ENCODE measurements around the gene C5orf47.
A peak's percentile ranks its signal among the peaks of the same experiment; 100 is the strongest.
"Not testable (repeated sequence)": the region's sequence is repeated elsewhere in the genome, so short reads cannot be mapped to it uniquely, and the experiment has no call there.

Gene C5orf47

GRCh38 chr5:174020069-174020927, 31.3 kb downstream of the C5orf47 start:
- peak; percentile 43 for DNase-seq (ENCODE audit: extremely low spot score)
- CTCF ChIA-PET: interaction anchor here (1.2 to 3.0 kb wide), 3 partner anchors 10 to 293 kb away, joined by 3 to 18 read pairs (median 3); no protein-coding TSS in a partner anchor
- POLR2A ChIA-PET: not testable (repeated sequence)

DNA sequence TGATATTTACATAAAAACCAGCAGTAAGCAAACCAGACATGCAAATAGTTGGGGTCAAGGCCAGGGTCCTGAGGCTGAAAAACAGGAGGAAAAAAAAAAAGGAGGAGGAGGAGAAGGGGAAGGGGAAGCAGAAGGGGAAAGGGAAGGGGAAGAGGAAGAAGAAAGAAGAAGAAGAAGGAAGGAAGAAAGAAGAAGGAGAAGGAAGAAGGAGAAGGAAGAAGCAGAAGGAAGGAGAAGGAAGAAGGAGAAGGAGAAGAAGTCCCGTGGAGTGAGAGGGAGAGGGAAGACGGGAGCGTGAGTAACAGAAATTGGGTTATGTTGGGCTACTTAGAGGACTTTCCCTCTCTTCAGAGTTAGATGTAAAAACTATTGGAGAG, 31.9 kb downstream of the C5orf47 start:
- DNase-seq (ENCODE audit: extremely low spot score): no peak
- ChIA-PET POLR2A (no interaction called here), CTCF (interaction anchor here (3.0 kb wide), 1 partner anchor 290 kb away, joined by 18 read pairs; no protein-coding TSS in a partner anchor)
- no peak for TF ChIP-seq CTCF (IDR thresholded peaks at IDR 0.05; ENCODE audit: control extremely low read depth, extremely low read depth, low read depth, missing control alignments)

More at GRCh38 chr5:174020069-174020927, 31.3 kb downstream of the C5orf47 start:
- TF ChIP-seq CTCF (IDR thresholded peaks at IDR 0.05; ENCODE audit: control extremely low read depth, extremely low read depth, low read depth, missing control alignments): peak; percentile 51

GRCh38 chr5:174022384-174023095, 33.6 kb downstream of the C5orf47 start:
- no peak for DNase-seq (ENCODE audit: extremely low spot score)
- ChIA-PET POLR2A (no interaction called here), CTCF (interaction anchor here (2.3 to 3.0 kb wide), 2 partner anchors 288 to 289 kb away, joined by 9 to 18 read pairs; no protein-coding TSS in a partner anchor)
- no peak for TF ChIP-seq CTCF (IDR thresholded peaks at IDR 0.05; ENCODE audit: control extremely low read depth, extremely low read depth, low read depth, missing control alignments)

GRCh38 chr5:174030286-174030685, 41.3 kb downstream of the C5orf47 start:
- DNase-seq (ENCODE audit: extremely low spot score): no peak
- ChIA-PET POLR2A (no interaction called here), CTCF (no interaction called here)
- no peak for TF ChIP-seq CTCF (IDR thresholded peaks at IDR 0.05; ENCODE audit: control extremely low read depth, extremely low read depth, low read depth, missing control alignments)

GRCh38 chr5:174044466-174045254, 55.7 kb downstream of the C5orf47 start:
- no peak for TF ChIP-seq CTCF (IDR thresholded peaks at IDR 0.05; ENCODE audit: control extremely low read depth, extremely low read depth, low read depth, missing control alignments)
- ChIA-PET POLR2A (no interaction called here), CTCF (interaction anchor here (0.7 to 4.8 kb wide), 12 partner anchors 9 to 426 kb away, joined by 3 to 80 read pairs (median 6); no protein-coding TSS in a partner anchor)
- no peak for DNase-seq (ENCODE audit: extremely low spot score)

Measured in GM10248 (cell line).